H9 (cell line): ENCODE results near the gene STX2. TPM values are rescaled to one million over a fixed set of nuclear protein-coding genes. Genes with fewer than 3 reads are reported as not detected.
A peak's percentile ranks its signal among the peaks of the same experiment; 100 is the strongest.

ENCODE experiments used
- DNase-seq: peaks from one replicate; pipeline ENCODE4 v3.0.0-alpha.2; 2017
- H2AFZ ChIP-seq: one replicate; pipeline ENCODE4 v1.6.1; 2013; ENCODE audit warnings: mild to moderate bottlenecking, low read length, control low read depth, moderate library complexity
- H2AK5ac ChIP-seq: 2 replicates; pipeline ENCODE4 v1.6.1; 2013; ENCODE audit warnings: low read length, control low read depth, mixed read lengths; ENCODE audit not compliant: insufficient read length
- H2BK120ac ChIP-seq: one replicate; pipeline ENCODE4 v1.6.1; 2013; ENCODE audit warnings: low read depth, mild to moderate bottlenecking, low read length, control low read depth, inconsistent platforms; ENCODE audit not compliant: poor library complexity, severe bottlenecking
- H2BK12ac ChIP-seq: 2 replicates; pipeline ENCODE4 v1.6.1; 2013; ENCODE audit warnings: low read length, control low read depth, mixed read lengths, low read depth; ENCODE audit not compliant: insufficient read length
- H2BK15ac ChIP-seq: 2 replicates; pipeline ENCODE4 v1.6.1; 2013; ENCODE audit warnings: low read depth, low read length, control low read depth
- H2BK20ac ChIP-seq: one replicate; pipeline ENCODE4 v1.6.1; 2013; ENCODE audit warnings: low read depth, mild to moderate bottlenecking, low read length, control low read depth, inconsistent platforms; ENCODE audit not compliant: poor library complexity, severe bottlenecking
- H2BK5ac ChIP-seq: 2 replicates; pipeline ENCODE4 v1.6.1; 2013; ENCODE audit warnings: low read length, control low read depth, mixed read lengths; ENCODE audit not compliant: insufficient read length
- H3K14ac ChIP-seq: 2 replicates; pipeline ENCODE4 v1.6.1; 2013; ENCODE audit warnings: low read length, control low read depth; ENCODE audit not compliant: insufficient read depth
- H3K18ac ChIP-seq: 2 replicates; pipeline ENCODE4 v1.6.1; 2013; ENCODE audit warnings: low read depth, mild to moderate bottlenecking, mixed read lengths, low read length, control low read depth; ENCODE audit not compliant: insufficient read length
- H3K23ac ChIP-seq: 2 replicates; pipeline ENCODE4 v1.6.1; 2013; ENCODE audit warnings: low read length, control low read depth, mixed read lengths, low read depth; ENCODE audit not compliant: insufficient read length
- H3K23me2 ChIP-seq: 2 replicates; pipeline ENCODE4 v1.6.1; 2013; ENCODE audit warnings: low read depth, mild to moderate bottlenecking, mixed read lengths, low read length, control low read depth; ENCODE audit not compliant: insufficient read length, poor library complexity, severe bottlenecking
- H3K27ac ChIP-seq: 2 replicates; pipeline ENCODE4 v1.5.1; 2013; ENCODE audit warnings: low read length, control low read depth, mixed read lengths, low read depth; ENCODE audit not compliant: insufficient read length
- H3K27me3 ChIP-seq: 2 replicates; pipeline ENCODE4 v1.6.1; 2013; ENCODE audit warnings: low read length, control low read depth, inconsistent platforms; ENCODE audit not compliant: insufficient read depth
- H3K4ac ChIP-seq: 2 replicates; pipeline ENCODE4 v1.6.1; 2013; ENCODE audit warnings: low read depth, mild to moderate bottlenecking, control low read depth, inconsistent platforms, low read length, moderate library complexity
- H3K4me1 ChIP-seq: 2 replicates; pipeline ENCODE4 v1.6.1; 2013; ENCODE audit warnings: low read length, control low read depth, inconsistent platforms; ENCODE audit not compliant: insufficient read depth
- H3K4me2 ChIP-seq: 2 replicates; pipeline ENCODE4 v1.6.1; 2013; ENCODE audit warnings: low read length, control low read depth, mixed read lengths; ENCODE audit not compliant: insufficient read length, insufficient read depth
- H3K56ac ChIP-seq: 2 replicates; pipeline ENCODE4 v1.6.1; 2013; ENCODE audit warnings: low read depth, mild to moderate bottlenecking, mixed read lengths, low read length, control low read depth; ENCODE audit not compliant: insufficient read length
- H3K79me1 ChIP-seq: 2 replicates; pipeline ENCODE4 v1.6.1; 2013; ENCODE audit warnings: low read depth, mild to moderate bottlenecking, moderate library complexity, low read length, control low read depth, inconsistent platforms; ENCODE audit not compliant: insufficient read depth, poor library complexity, severe bottlenecking
- H3K79me2 ChIP-seq: 2 replicates; pipeline ENCODE4 v1.6.1; 2013; ENCODE audit warnings: low read length, control low read depth, inconsistent platforms; ENCODE audit not compliant: insufficient read depth
- H3K9ac ChIP-seq: 2 replicates; pipeline ENCODE4 v1.6.1; 2013; ENCODE audit warnings: low read length, control low read depth, mixed read lengths; ENCODE audit not compliant: insufficient read length; ENCODE audit errors: extremely low read depth
- H3K9me3 ChIP-seq: one replicate; pipeline ENCODE4 v1.6.1; 2013; ENCODE audit warnings: low read depth, low read length, inconsistent platforms; ENCODE audit not compliant: control insufficient read depth
- H3T11ph ChIP-seq: one replicate; pipeline ENCODE4 v1.6.1; 2013; ENCODE audit warnings: mild to moderate bottlenecking, low read length, control low read depth, inconsistent platforms
- H4K20me1 ChIP-seq: one replicate; pipeline ENCODE4 v1.6.1; 2013; ENCODE audit not compliant: control insufficient read depth, insufficient read length, insufficient read depth
- H4K5ac ChIP-seq: 2 replicates; pipeline ENCODE4 v1.6.1; 2013; ENCODE audit warnings: low read depth, mild to moderate bottlenecking, mixed read lengths, low read length, control low read depth; ENCODE audit not compliant: insufficient read length
- H4K8ac ChIP-seq: replicated peaks from 2 replicates; pipeline ENCODE4 v1.6.1; 2013; ENCODE audit warnings: low read length, control low read depth, mixed read lengths, low read depth; ENCODE audit not compliant: insufficient read length
- H4K91ac ChIP-seq: 2 replicates; pipeline ENCODE4 v1.6.1; 2013; ENCODE audit warnings: low read depth, mild to moderate bottlenecking, moderate library complexity, mixed read lengths, low read length, control low read depth; ENCODE audit not compliant: insufficient read length
- H3K27ac Mint-ChIP-seq, 3 experiments: 2 replicates in 2 of 3; 3 replicates in 1 of 3; pipeline ENCODE4 v1.8.0; 2020 to 2021; ENCODE audit warnings: mixed read lengths in 3 of 3, mild to moderate bottlenecking in 1 of 3, moderate library complexity in 1 of 3
- H3K27me3 Mint-ChIP-seq: 2 replicates; pipeline ENCODE4 v1.8.0; 2021; ENCODE audit warnings: low read depth, mild to moderate bottlenecking, moderate library complexity, mixed read lengths
- H3K36me3 Mint-ChIP-seq, 3 experiments: 2 replicates in 2 of 3; 3 replicates in 1 of 3; pipeline ENCODE4 v1.8.0; 2020 to 2021; ENCODE audit warnings: low read depth in 3 of 3, mixed read lengths in 3 of 3; ENCODE audit not compliant: insufficient read depth in 1 of 3
- H3K4me1 Mint-ChIP-seq, 2 experiments: 2 replicates each; pipeline ENCODE4 v1.8.0; 2020; ENCODE audit warnings: mixed read lengths in 2 of 2
- H3K4me3 Mint-ChIP-seq, 2 experiments: 2 replicates in 1 of 2; 3 replicates in 1 of 2; pipeline ENCODE4 v1.8.0; 2020 to 2021; ENCODE audit warnings: mild to moderate bottlenecking in 2 of 2, mixed read lengths in 2 of 2, moderate library complexity in 1 of 2
- H3K9me3 Mint-ChIP-seq, 2 experiments: 2 replicates in 1 of 2; 3 replicates in 1 of 2; pipeline ENCODE4 v1.8.0; 2020; ENCODE audit warnings: mild to moderate bottlenecking in 2 of 2, mixed read lengths in 2 of 2, moderate library complexity in 1 of 2
- WGBS: extraction: QIAGEN DNeasy Blood & Tissue Kit; methylation state at CpG from one replicate; pipeline ENCODE4 v1.1.7; 2013; ENCODE audit warnings: missing lambda C conversion rate, low lambda C conversion rate, mixed read lengths; ENCODE audit not compliant: insufficient read length; ENCODE audit errors: extremely low coverage; 5-methylcytosine and 5-hydroxymethylcytosine counted together
- total RNA-seq: library from RNA; stranded (reverse); gene quantifications from 2 replicates; pipeline ENCODE4 v1.2.1, GENCODE V29; 2021
- TF ChIP-seq, protein P1 (sequence below): fragments of 200-600 bp; sonication (generic); conservative IDR thresholded peaks from 3 replicates; pipeline ENCODE4 v1.8.0; 2021; ENCODE audit warnings: antibody characterized with exemption, mild to moderate bottlenecking

Gene STX2
- total RNA-seq, 1 experiment from 2014 or later: 19.4 TPM

GRCh38 chr12:130768120-130768519, 70.9 kb downstream of the STX2 start:
- DNase-seq: no peak
- Histone ChIP-seq H2BK15ac (no peak overlapping the region), H3K23ac (no peak overlapping the region), H3K56ac (no peak overlapping the region), H3K27ac (no peak overlapping the region), H3K27me3 (no peaks in the 10 kb centered on the region), H2AFZ (no peak overlapping the region), H3T11ph (no peak overlapping the region), H4K5ac (no peak overlapping the region), H4K8ac (no peak overlapping the region), H2BK20ac (no peak overlapping the region), H3K79me1 (no peaks in the 10 kb centered on the region), H3K18ac (no peak overlapping the region), H3K4ac (no peak overlapping the region), H2BK120ac (no peak overlapping the region), H2BK5ac (no peak overlapping the region), H2AK5ac (no peak overlapping the region), H3K4me2 (no peak overlapping the region), H3K4me1 (no peaks in the 10 kb centered on the region), H3K23me2 (no peaks in the 10 kb centered on the region), H4K20me1 (no peaks in the 10 kb centered on the region), H3K14ac (no peak overlapping the region), H2BK12ac (no peak overlapping the region), H4K91ac (no peak overlapping the region), H3K9ac (no peak overlapping the region), H3K9me3 (peaks cover 16% of the 10 kb centered on the region), H3K79me2 (no peaks in the 10 kb centered on the region)
- Mint-ChIP-seq H3K4me3 (no peak overlapping the region), H3K27ac (0 out of 7 replicates have a peak overlapping the region, but pooled peaks of 1 of the 3 experiments have one; percentile 18), H3K4me1 (no peaks in the 10 kb centered on the region), H3K36me3 (no peaks in the 10 kb centered on the region; a peak in 1 of 7 replicates), H3K27me3 (peaks cover 14% of the 10 kb centered on the region), H3K9me3 (no peaks in the 10 kb centered on the region)
- TF ChIP-seq, protein P1, sequence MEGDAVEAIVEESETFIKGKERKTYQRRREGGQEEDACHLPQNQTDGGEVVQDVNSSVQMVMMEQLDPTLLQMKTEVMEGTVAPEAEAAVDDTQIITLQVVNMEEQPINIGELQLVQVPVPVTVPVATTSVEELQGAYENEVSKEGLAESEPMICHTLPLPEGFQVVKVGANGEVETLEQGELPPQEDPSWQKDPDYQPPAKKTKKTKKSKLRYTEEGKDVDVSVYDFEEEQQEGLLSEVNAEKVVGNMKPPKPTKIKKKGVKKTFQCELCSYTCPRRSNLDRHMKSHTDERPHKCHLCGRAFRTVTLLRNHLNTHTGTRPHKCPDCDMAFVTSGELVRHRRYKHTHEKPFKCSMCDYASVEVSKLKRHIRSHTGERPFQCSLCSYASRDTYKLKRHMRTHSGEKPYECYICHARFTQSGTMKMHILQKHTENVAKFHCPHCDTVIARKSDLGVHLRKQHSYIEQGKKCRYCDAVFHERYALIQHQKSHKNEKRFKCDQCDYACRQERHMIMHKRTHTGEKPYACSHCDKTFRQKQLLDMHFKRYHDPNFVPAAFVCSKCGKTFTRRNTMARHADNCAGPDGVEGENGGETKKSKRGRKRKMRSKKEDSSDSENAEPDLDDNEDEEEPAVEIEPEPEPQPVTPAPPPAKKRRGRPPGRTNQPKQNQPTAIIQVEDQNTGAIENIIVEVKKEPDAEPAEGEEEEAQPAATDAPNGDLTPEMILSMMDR: no peak
- WGBS: no CpG with 5 or more reads among the region's 9 CpGs
